ENCODE results near the gene MUSTN1. TPM values are rescaled to one million over a fixed set of nuclear protein-coding genes. Genes with fewer than 3 reads are reported as not detected.

Gene MUSTN1
- total and polyA plus RNA-seq, 2 experiments from 2014 or later = 1.2 to 1.4 TPM

- no peak for TF ChIP-seq ZNF462 (CRISPR knock-in tag; IDR thresholded peaks at IDR 0.05)
These were observed 12.9 kb upstream of the MUSTN1 start (continued) for GRCh38 chr3:52847726-52848125.

GRCh38 chr3:52847241-52847640 is 12.4 kb upstream of the MUSTN1 start:
- no peak for DNase-seq (ENCODE audit: low spot score)
- Histone ChIP-seq H3K9me2 (ENCODE audit: insufficient read depth) (no peaks in the 10 kb centered on the region), H3K79me2 (replicated peaks; ENCODE audit: insufficient read depth) (no peaks in the 10 kb centered on the region), H2AFZ (no peak overlapping the region), H3K36me3 (ENCODE audit: insufficient read depth) (0 out of 2 replicates have a peak, but pooled peaks cover 3% of the 10 kb centered on the region), H3K4me3 (no peak overlapping the region), H4K20me1 (replicated peaks; ENCODE audit: insufficient read depth) (peaks cover 2% of the 10 kb centered on the region; the same call in 1 of the 2 replicates), H3K27ac (ENCODE audit: low read depth) (no peak overlapping the region), H3K4me1 (ENCODE audit: insufficient read depth) (0 out of 2 replicates have a peak, but pooled peaks cover 4% of the 10 kb centered on the region), H3F3A (replicated peaks; ENCODE audit: low read depth) (no peaks in the 10 kb centered on the region), H3K27me3 (ENCODE audit: insufficient read depth) (no peaks in the 10 kb centered on the region), H3K4me2 (no peak overlapping the region)
- Mint-ChIP-seq H3K27ac (peak overlapping the region; percentile 36; the same call in 1 of the 2 replicates), H3K4me3 (no peak overlapping the region), H3K27me3 (ENCODE audit: insufficient read depth, low read depth, poor library complexity) (peaks cover 3% of the 10 kb centered on the region), H3K9me3 (no peaks in the 10 kb centered on the region), H3K4me1 (peaks cover 11% of the 10 kb centered on the region), H3K36me3 (ENCODE audit: low read depth) (peaks cover 35% of the 10 kb centered on the region)
- no peak for TF ChIP-seq ZNF114 (CRISPR knock-in tag; IDR thresholded peaks at IDR 0.05)
- TF ChIP-seq JUNB (IDR thresholded peaks at IDR 0.05; ENCODE audit: unreplicated experiment) = no peak
- TF ChIP-seq ETS1 (IDR thresholded peaks at IDR 0.05) = no peak
- no peak for TF ChIP-seq EZH2phosphoT487 (IDR thresholded peaks at IDR 0.05; ENCODE audit: unreplicated experiment)
- TF ChIP-seq STAT1 (IDR thresholded peaks at IDR 0.05; ENCODE audit: unreplicated experiment) = no peak
- TF ChIP-seq EZH2 (IDR thresholded peaks at IDR 0.05; ENCODE audit: low read depth, unreplicated experiment) = no peak
- no peak for ATAC-seq

Measured in GM23338 (cell line).